IMR-90 (cell line): ENCODE results near the gene NEURL2. TPM values are rescaled to one million over a fixed set of nuclear protein-coding genes. Genes with fewer than 3 reads are reported as not detected.
"Not testable (repeated sequence)": the region's sequence is repeated elsewhere in the genome, so short reads cannot be mapped to it uniquely, and the experiment has no call there.

Experiments used
- ATAC-seq: fragments of 200-7000 bp; cut with Tn5 transposase; 2 replicates; pipeline ENCODE4 v1.9.1; 2020; ENCODE audit warnings: low read depth, mild to moderate bottlenecking, moderate library complexity
- BruUV-seq: library from RNA; stranded (reverse); fragments of 400-500 nt; replicated peaks from 2 replicates; lab custom pipeline; 2021; lab: Mats Ljungman, UMichigan
- CTCF ChIA-PET: fragments of 300-600 bp; formaldehyde crosslinking; extraction: SDS; loops from one replicate; lab custom pipeline; 2021; ENCODE audit warnings: antibody characterized with exemption; lab: Yijun Ruan, JAX
- POLR2A ChIA-PET: fragments of 300-600 bp; sonication (Branson Sonifier 250); formaldehyde crosslinking; loops from one replicate; lab custom pipeline; 2022; ENCODE audit warnings: antibody characterized with exemption; ENCODE audit not compliant: unreplicated experiment; lab: Charles Lee
- DNase-seq: peaks from one replicate; pipeline ENCODE4 v3.0.0; 2013
- H2AFZ ChIP-seq: replicated peaks from 2 replicates; pipeline ENCODE3; 2013; ENCODE audit warnings: low read length, mild to moderate bottlenecking; ENCODE audit not compliant: poor library complexity
- H2AK5ac ChIP-seq: 2 replicates; pipeline ENCODE4 v1.6.1; 2013; ENCODE audit warnings: low read depth, low read length, inconsistent platforms
- H2AK9ac ChIP-seq: replicated peaks from 2 replicates; pipeline ENCODE3; 2013; ENCODE audit warnings: mild to moderate bottlenecking, low read depth, low read length, moderate library complexity; ENCODE audit not compliant: poor library complexity
- H2BK120ac ChIP-seq: 2 replicates; pipeline ENCODE4 v1.6.1; 2013; ENCODE audit warnings: low read depth, low read length, inconsistent platforms
- H2BK15ac ChIP-seq: 3 replicates; pipeline ENCODE4 v1.6.1; 2013; ENCODE audit warnings: low read depth, low read length, inconsistent platforms
- H2BK20ac ChIP-seq: 2 replicates; pipeline ENCODE4 v1.6.1; 2013; ENCODE audit warnings: low read depth, mild to moderate bottlenecking, inconsistent platforms, low read length, moderate library complexity
- H2BK5ac ChIP-seq: 2 replicates; pipeline ENCODE4 v1.6.1; 2013; ENCODE audit warnings: mild to moderate bottlenecking, low read depth, low read length, inconsistent platforms; ENCODE audit not compliant: poor library complexity, severe bottlenecking
- H3K14ac ChIP-seq: replicated peaks from 2 replicates; pipeline ENCODE4 v1.6.1; 2013; ENCODE audit warnings: low read depth, low read length, inconsistent platforms
- H3K18ac ChIP-seq: 2 replicates; pipeline ENCODE4 v1.6.1; 2013; ENCODE audit warnings: low read depth, low read length, control low read depth
- H3K23ac ChIP-seq: 2 replicates; pipeline ENCODE4 v1.6.1; 2013; ENCODE audit warnings: low read depth, low read length, inconsistent platforms
- H3K27ac ChIP-seq: 2 replicates; pipeline ENCODE4 v1.5.1; 2013; ENCODE audit warnings: mild to moderate bottlenecking, control low read depth, low read length; ENCODE audit not compliant: insufficient read depth
- H3K27me3 ChIP-seq: 2 replicates; pipeline ENCODE4 v1.6.1; 2013; ENCODE audit warnings: low read length; ENCODE audit not compliant: control insufficient read depth, insufficient read depth
- H3K36me3 ChIP-seq: 2 replicates; pipeline ENCODE4 v1.6.1; 2013; ENCODE audit warnings: low read length, mixed read lengths; ENCODE audit not compliant: control insufficient read depth, insufficient read depth
- H3K4ac ChIP-seq: 2 replicates; pipeline ENCODE4 v1.6.1; 2013; ENCODE audit warnings: low read depth, low read length, inconsistent platforms
- H3K4me1 ChIP-seq: 2 replicates; pipeline ENCODE4 v1.6.1; 2013; ENCODE audit warnings: low read length, mixed read lengths; ENCODE audit not compliant: control insufficient read depth, insufficient read depth
- H3K4me2 ChIP-seq: 2 replicates; pipeline ENCODE4 v1.6.1; 2013; ENCODE audit warnings: low read depth, mild to moderate bottlenecking, control low read depth, low read length, moderate library complexity
- H3K4me3 ChIP-seq: 2 replicates; pipeline ENCODE4 v1.5.1; 2013; ENCODE audit warnings: low read depth, mild to moderate bottlenecking, control low read depth, low read length, moderate library complexity; ENCODE audit not compliant: insufficient read depth
- H3K56ac ChIP-seq: 2 replicates; pipeline ENCODE4 v1.6.1; 2013; ENCODE audit warnings: low read length, inconsistent platforms; ENCODE audit not compliant: insufficient read depth; ENCODE audit errors: extremely low read depth
- H3K79me1 ChIP-seq, 2 experiments: 2 replicates each; pipeline ENCODE4 v1.6.1; 2013; ENCODE audit warnings: low read length in 2 of 2, inconsistent platforms in 1 of 2, low read depth in 1 of 2
- H3K9ac ChIP-seq: 2 replicates; pipeline ENCODE4 v1.6.1; 2013; ENCODE audit warnings: low read depth, low read length, control low read depth
- H3K9me1 ChIP-seq: 2 replicates; pipeline ENCODE4 v1.6.1; 2013; ENCODE audit warnings: low read length, inconsistent platforms; ENCODE audit not compliant: insufficient read depth
- H3K9me3 ChIP-seq: 2 replicates; pipeline ENCODE4 v1.6.1; 2013; ENCODE audit warnings: low read length; ENCODE audit not compliant: control insufficient read depth, insufficient read depth
- H4K20me1 ChIP-seq: 2 replicates; pipeline ENCODE4 v1.6.1; 2013; ENCODE audit warnings: low read length, inconsistent platforms; ENCODE audit not compliant: insufficient read depth
- H4K5ac ChIP-seq: 2 replicates; pipeline ENCODE4 v1.6.1; 2013; ENCODE audit warnings: mild to moderate bottlenecking, low read depth, low read length, control low read depth
- H4K8ac ChIP-seq, 2 experiments: 2 replicates each; pipeline ENCODE4 v1.6.1; 2013; ENCODE audit warnings: low read depth in 2 of 2, low read length in 2 of 2, control low read depth in 1 of 2, inconsistent platforms in 1 of 2
- H4K91ac ChIP-seq: 2 replicates; pipeline ENCODE4 v1.6.1; 2013; ENCODE audit warnings: low read depth, low read length, inconsistent platforms; ENCODE audit not compliant: insufficient read depth
- WGBS, 2 experiments: methylation state at CpG; one replicate each; pipeline versions ENCODE4 v1.1.5 to v1.1.7; 2013; ENCODE audit warnings: missing lambda C conversion rate in 2 of 2; ENCODE audit not compliant: insufficient read length in 1 of 2; ENCODE audit errors: extremely low coverage in 2 of 2; 5-methylcytosine and 5-hydroxymethylcytosine counted together
- dilution Hi-C: fragments of 300-500 bp; cut with HindIII; formaldehyde crosslinking; loops from one replicate; pipeline ENCODE4 v1.14.3; 2018; ENCODE audit warnings: low sequenced_read_pairs; ENCODE audit not compliant: unreplicated experiment
- in situ Hi-C: fragments of 300-500 bp; cut with MboI; formaldehyde crosslinking; loops from 3 replicates; pipeline ENCODE4 v1.14.3; 2019; ENCODE audit warnings: low sequenced_read_pairs, inconsistent platforms, mixed read lengths
- intact Hi-C: fragments of 100-400 bp; cut with micrococcal nuclease; formaldehyde crosslinking; loops from 2 replicates; pipeline ENCODE4 v1.10.0; 2022
- polyA plus RNA-seq, 3 experiments: library from polyadenylated mRNA; depleted of rRNA; stranded (reverse); fragments of >200 nt; gene quantifications; 2 replicates each; pipeline ENCODE4 v1.2.3, GENCODE V29; 2012; ENCODE audit warnings: low replicate concordance in 1 of 3
- total RNA-seq: library from RNA; depleted of rRNA; stranded (reverse); fragments of >200 nt; gene quantifications from 2 replicates; pipeline ENCODE4 v1.2.3, GENCODE V29; 2012

Gene NEURL2
- total and polyA plus RNA-seq, 2 of the 4 experiments (the other 2 are of a cell fraction): 1.1 to 2.5 TPM

GRCh38 chr20:45931680-45932079 lies 40.7 kb upstream of the NEURL2 start:
- H3K18ac ChIP-seq, H2AK5ac ChIP-seq, H4K5ac ChIP-seq, H2BK20ac ChIP-seq, DNase-seq, H3K9me1 ChIP-seq, H3K56ac ChIP-seq, H2AFZ ChIP-seq, in situ Hi-C loops, H3K4me1 ChIP-seq, H3K9ac ChIP-seq, H3K27ac ChIP-seq, CTCF ChIA-PET, H2AK9ac ChIP-seq, H2BK5ac ChIP-seq, BruUV-seq, dilution Hi-C loops, H2BK15ac ChIP-seq, H3K23ac ChIP-seq, H3K9me3 ChIP-seq, H3K36me3 ChIP-seq, H4K8ac ChIP-seq, ATAC-seq, H3K4me2 ChIP-seq, H3K4ac ChIP-seq, H3K14ac ChIP-seq, H3K4me3 ChIP-seq, H4K91ac ChIP-seq, H3K27me3 ChIP-seq, H2BK120ac ChIP-seq, POLR2A ChIA-PET: not testable (repeated sequence)
- 96% methylated on average over 11 of the region's 17 CpGs; no CpG with 5 or more reads in 1 of the 2 experiments for WGBS, 2 experiments
- H3K79me1 ChIP-seq: peaks cover 22 to 49% of the 10 kb centered on the region in 2 experiments
- intact Hi-C loops: loop anchor here (10.0 kb wide), 1 partner anchor 97 kb away; the partner anchor contains the start of gene SNX21
- H4K20me1 ChIP-seq: peaks cover 19% of the 10 kb centered on the region
